GM12872 (cell line): Measurements from ENCODE around the gene S1PR4.

Experiments
- CTCF ChIP-seq: IDR thresholded peaks from 3 replicates; pipeline ENCODE4 v1.5.1; 2011; ENCODE audit warnings: low read depth, mild to moderate bottlenecking, low read length, moderate library complexity; ENCODE audit not compliant: insufficient read depth

S1PR4 gene

GRCh38 chr19:3190921-3191805 lies 12.6 kb downstream of the S1PR4 start:
- no peak for TF ChIP-seq CTCF

GRCh38 chr19:3192228-3192635 lies 13.7 kb downstream of the S1PR4 start:
- no peak for TF ChIP-seq CTCF

GRCh38 chr19:3192684-3193083 lies 14.1 kb downstream of the S1PR4 start:
- TF ChIP-seq CTCF: no peak

- no peak for TF ChIP-seq CTCF
Observed at GRCh38 chr19:3193256-3194105, 14.9 kb downstream of the S1PR4 start.

GRCh38 chr19:3194106-3195087 lies 15.8 kb downstream of the S1PR4 start:
- no peak for TF ChIP-seq CTCF

- TF ChIP-seq CTCF: no peak
Observed at GRCh38 chr19:3196064-3196932, 17.7 kb downstream of the S1PR4 start.
